MCF 10A (cell line): ENCODE data around the gene RMDN3. TPM values are rescaled to one million over a fixed set of nuclear protein-coding genes. Genes with fewer than 3 reads are reported as not detected.

ENCODE experiments used
- BruUV-seq: library from RNA; stranded (reverse); fragments of 400-500 nt; replicated peaks from 2 replicates; lab custom pipeline; 2021; lab: Mats Ljungman, UMichigan
- CTCF ChIA-PET: fragments of 300-600 bp; sonication (Branson Sonifier 250); formaldehyde crosslinking; extraction: SDS; loops from one replicate; lab custom pipeline; 2021; ENCODE audit warnings: antibody characterized with exemption, inconsistent platforms; lab: Yijun Ruan, JAX
- POLR2A ChIA-PET: fragments of 300-600, 350-650 bp; sonication (Branson Sonifier 250); formaldehyde crosslinking; extraction: SDS; loops from one replicate; lab custom pipeline; 2020; ENCODE audit warnings: antibody characterized with exemption, inconsistent platforms; lab: Yijun Ruan, JAX
- DNase-seq: peaks from one replicate; pipeline ENCODE4 v3.0.0-alpha.2; 2018; ENCODE audit not compliant: unreplicated experiment
- H3K27ac Mint-ChIP-seq: one replicate; pipeline ENCODE4 v1.8.0; 2022; ENCODE audit warnings: mild to moderate bottlenecking, low read depth, mixed read lengths; ENCODE audit not compliant: unreplicated experiment
- H3K27me3 Mint-ChIP-seq: one replicate; pipeline ENCODE4 v1.8.0; 2022; ENCODE audit warnings: mixed read lengths; ENCODE audit not compliant: insufficient read depth, unreplicated experiment
- H3K36me3 Mint-ChIP-seq: one replicate; pipeline ENCODE4 v1.8.0; 2022; ENCODE audit warnings: mild to moderate bottlenecking, moderate library complexity, mixed read lengths; ENCODE audit not compliant: insufficient read depth, unreplicated experiment
- H3K4me1 Mint-ChIP-seq: one replicate; pipeline ENCODE4 v1.8.0; 2022; ENCODE audit warnings: mixed read lengths; ENCODE audit not compliant: insufficient read depth, unreplicated experiment
- H3K4me3 Mint-ChIP-seq: one replicate; pipeline ENCODE4 v1.8.0; 2022; ENCODE audit warnings: mild to moderate bottlenecking, moderate library complexity, mixed read lengths; ENCODE audit not compliant: unreplicated experiment
- H3K9me3 Mint-ChIP-seq: one replicate; pipeline ENCODE4 v1.8.0; 2022; ENCODE audit warnings: mixed read lengths; ENCODE audit not compliant: unreplicated experiment
- intact Hi-C: fragments of 100-400 bp; cut with micrococcal nuclease; formaldehyde crosslinking; loops from 2 replicates; pipeline ENCODE4 v1.14.1; 2022
- total RNA-seq: library from RNA; stranded (reverse); gene quantifications from 2 replicates; pipeline ENCODE4 v1.2.3, GENCODE V29; 2022
- TF ChIP-seq, protein P1 (sequence below): fragments of 200-600 bp; IDR thresholded peaks from one replicate; pipeline ENCODE4 v1.8.0; 2022; ENCODE audit warnings: antibody characterized with exemption, mild to moderate bottlenecking; ENCODE audit not compliant: unreplicated experiment

Gene RMDN3
- total RNA-seq, 1 experiment from 2014 or later, result 36.1 TPM

DNA sequence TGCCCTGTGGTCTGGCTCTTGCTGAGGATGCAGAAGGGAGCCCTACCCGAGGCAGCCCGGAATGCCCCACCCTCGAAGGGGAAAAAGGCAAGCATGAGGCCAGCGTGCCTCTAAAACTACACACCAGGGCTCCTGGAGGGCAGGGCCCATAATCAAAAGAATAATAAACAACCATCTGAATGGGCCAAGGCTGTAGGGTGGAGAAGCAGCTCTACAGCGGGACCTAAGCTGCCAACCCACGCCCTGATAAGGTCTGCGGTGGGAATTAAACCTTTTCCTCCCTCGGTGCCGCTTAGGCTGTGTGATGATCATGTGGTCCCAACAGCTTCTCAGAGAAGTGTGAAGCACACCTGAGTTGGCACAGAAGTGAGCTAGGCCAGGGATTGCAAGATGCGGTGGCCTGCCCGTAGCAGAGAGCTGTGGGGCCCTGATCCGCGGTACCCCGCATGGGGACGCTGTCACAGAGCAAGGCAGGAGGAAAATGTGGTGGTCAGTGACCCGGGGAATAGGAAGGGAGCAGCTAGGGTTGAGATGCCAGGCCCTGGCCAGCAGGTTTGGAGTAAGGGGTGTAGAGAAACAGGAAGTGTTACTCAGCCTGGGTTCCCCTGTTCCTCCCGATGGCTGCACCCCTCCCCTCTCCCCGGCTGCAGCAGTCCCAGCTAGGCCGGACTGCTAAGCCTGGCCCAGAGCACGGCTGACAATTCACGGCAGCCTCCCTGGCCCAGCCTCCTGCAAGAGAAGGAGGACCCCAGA lies 13.6 kb upstream of the RMDN3 start:
- intact Hi-C loops, result loop anchor here (2.0 to 10.0 kb wide), 2 partner anchors 22 to 174 kb away; partner anchors contain the start of gene KNL1
- peak overlapping the region; percentile 84 for H3K27ac Mint-ChIP-seq
- ChIA-PET CTCF (interaction anchor here (0.5 to 1.9 kb wide), 12 partner anchors 8 to 170 kb away, joined by 3 to 11 read pairs (median 3); partner anchors contain the start of gene RHOV), POLR2A (interaction anchor here (0.7 to 3.1 kb wide), 17 partner anchors 8 to 515 kb away, joined by 3 to 30 read pairs (median 6); partner anchors contain the start of genes DNAJC17, RAD51, RPUSD2 and SPINT1)
- H3K9me3 Mint-ChIP-seq, result no peaks in the 10 kb centered on the region
- H3K27me3 Mint-ChIP-seq, result no peaks in the 10 kb centered on the region
- TF ChIP-seq, protein P1, sequence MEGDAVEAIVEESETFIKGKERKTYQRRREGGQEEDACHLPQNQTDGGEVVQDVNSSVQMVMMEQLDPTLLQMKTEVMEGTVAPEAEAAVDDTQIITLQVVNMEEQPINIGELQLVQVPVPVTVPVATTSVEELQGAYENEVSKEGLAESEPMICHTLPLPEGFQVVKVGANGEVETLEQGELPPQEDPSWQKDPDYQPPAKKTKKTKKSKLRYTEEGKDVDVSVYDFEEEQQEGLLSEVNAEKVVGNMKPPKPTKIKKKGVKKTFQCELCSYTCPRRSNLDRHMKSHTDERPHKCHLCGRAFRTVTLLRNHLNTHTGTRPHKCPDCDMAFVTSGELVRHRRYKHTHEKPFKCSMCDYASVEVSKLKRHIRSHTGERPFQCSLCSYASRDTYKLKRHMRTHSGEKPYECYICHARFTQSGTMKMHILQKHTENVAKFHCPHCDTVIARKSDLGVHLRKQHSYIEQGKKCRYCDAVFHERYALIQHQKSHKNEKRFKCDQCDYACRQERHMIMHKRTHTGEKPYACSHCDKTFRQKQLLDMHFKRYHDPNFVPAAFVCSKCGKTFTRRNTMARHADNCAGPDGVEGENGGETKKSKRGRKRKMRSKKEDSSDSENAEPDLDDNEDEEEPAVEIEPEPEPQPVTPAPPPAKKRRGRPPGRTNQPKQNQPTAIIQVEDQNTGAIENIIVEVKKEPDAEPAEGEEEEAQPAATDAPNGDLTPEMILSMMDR, result no peak
- H3K36me3 Mint-ChIP-seq, result peaks cover 55% of the 10 kb centered on the region
- DNase-seq, result no peak
- H3K4me3 Mint-ChIP-seq, result peak overlapping the region; percentile 64
- peaks cover 48% of the 10 kb centered on the region for H3K4me1 Mint-ChIP-seq
- no TSS peak for BruUV-seq

DNA sequence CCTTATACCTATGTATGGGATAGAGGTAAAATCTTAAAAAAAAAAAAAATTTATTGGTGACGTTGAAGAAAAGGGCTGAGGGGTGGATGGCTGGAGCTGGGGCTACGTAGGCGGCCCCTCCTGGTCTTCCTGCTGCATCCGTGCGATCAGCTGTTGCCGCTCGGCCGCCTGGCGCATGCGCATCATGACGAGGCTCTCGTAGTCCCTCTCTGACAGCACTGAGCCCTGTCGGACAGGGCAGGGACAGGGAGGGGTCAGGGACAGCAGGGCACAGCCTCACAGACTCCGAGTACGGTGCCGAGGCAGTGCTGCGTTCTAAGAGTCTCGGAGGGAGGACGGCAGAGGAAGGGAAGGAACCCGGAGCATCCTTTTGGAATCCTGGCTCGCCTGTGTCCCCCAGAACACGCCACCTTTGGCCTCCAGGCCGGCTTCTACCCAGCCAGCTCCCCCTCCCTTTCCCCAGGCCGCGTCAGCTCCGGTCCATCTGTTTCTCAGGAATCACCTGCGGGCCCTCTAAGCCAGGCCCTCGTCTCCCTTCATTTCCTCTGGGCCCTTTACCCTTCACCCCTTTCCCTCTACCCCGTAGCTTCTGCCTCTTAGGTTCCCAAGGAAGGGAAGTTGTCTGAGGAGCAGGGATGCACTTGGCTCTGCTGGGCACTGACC lies 12.9 kb upstream of the RMDN3 start:
- Mint-ChIP-seq H3K27me3 (no peaks in the 10 kb centered on the region), H3K36me3 (peaks cover 58% of the 10 kb centered on the region), H3K9me3 (no peaks in the 10 kb centered on the region), H3K27ac (no peak overlapping the region), H3K4me3 (no peak overlapping the region), H3K4me1 (peaks cover 48% of the 10 kb centered on the region)
- intact Hi-C loops, result loop anchor here (2.0 to 10.0 kb wide), 2 partner anchors 21 to 173 kb away; partner anchors contain the start of gene KNL1
- no peak for DNase-seq
- BruUV-seq, result no TSS peak
- TF ChIP-seq, protein P1, result no peak
- ChIA-PET CTCF (interaction anchor here (0.7 to 3.0 kb wide), 4 partner anchors 14 to 106 kb away, joined by 3 to 22 read pairs (median 5); partner anchors contain the start of gene RHOV), POLR2A (interaction anchor here (0.7 to 3.0 kb wide), 6 partner anchors 8 to 516 kb away, joined by 3 to 30 read pairs (median 4); partner anchors contain the start of genes RAD51, SPINT1 and VPS18)

DNA sequence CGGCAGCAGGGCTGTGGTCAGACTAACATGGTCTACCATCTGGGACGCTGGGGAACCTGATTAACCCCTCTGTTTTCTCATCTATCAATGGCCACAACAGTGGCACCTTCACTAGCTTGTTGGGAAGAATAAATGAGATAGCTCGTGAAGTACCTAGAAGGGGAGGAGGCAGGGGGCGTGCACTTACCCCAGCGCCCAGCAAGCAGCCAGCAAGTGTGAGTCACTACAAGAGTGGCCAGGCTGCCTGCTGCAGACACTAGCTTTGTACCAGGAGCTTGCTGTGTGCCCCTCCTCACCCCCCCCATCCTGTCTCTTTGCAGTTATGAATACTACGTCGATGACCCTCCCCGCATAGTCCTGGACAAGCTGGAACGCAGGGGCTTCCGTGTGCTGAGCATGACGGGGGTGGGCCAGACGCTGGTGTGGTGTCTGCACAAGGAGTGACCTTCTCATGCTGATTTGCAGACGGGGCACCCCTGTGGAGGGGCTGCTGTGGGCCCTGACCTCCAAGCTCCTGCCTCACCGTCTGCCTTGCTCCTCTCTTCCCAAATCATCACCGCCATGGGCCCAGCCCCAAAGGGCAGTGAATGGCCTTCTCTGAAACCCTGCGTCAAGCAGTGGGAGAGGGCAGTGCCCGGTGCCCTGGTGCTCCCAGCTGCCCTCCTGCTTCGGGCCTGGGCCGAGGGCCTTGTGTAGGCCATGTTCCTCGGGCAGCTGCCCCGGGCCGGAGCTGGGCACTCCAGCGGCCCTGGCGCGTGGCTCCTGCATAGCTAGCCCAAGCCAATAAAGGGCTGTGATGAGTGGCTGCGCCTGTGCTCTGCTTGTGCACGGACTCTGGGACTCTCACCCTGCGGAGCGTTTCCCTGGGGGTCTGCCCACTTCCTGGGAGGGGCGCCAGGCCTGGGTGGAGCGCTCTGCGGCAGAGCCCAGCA lies 12.1 kb upstream of the RMDN3 start:
- intact Hi-C loops, result loop anchor here (10.0 kb wide), 1 partner anchor 172 kb away; the partner anchor contains the start of gene KNL1
- peaks cover 52% of the 10 kb centered on the region for H3K36me3 Mint-ChIP-seq
- TF ChIP-seq, protein P1, result no peak
- H3K4me3 Mint-ChIP-seq, result no peak overlapping the region
- H3K9me3 Mint-ChIP-seq, result no peaks in the 10 kb centered on the region
- DNase-seq, result peak; percentile 83
- no peaks in the 10 kb centered on the region for H3K27me3 Mint-ChIP-seq
- ChIA-PET CTCF (interaction anchor here (0.5 to 3.0 kb wide), 14 partner anchors 15 to 341 kb away, joined by 3 to 22 read pairs (median 3); partner anchors contain the start of genes SPINT1 and VPS18), POLR2A (interaction anchor here (0.6 to 4.2 kb wide), 11 partner anchors 10 to 127 kb away, joined by 3 to 28 read pairs (median 5); partner anchors contain the start of genes RMDN3, SPINT1 and VPS18)
- H3K4me1 Mint-ChIP-seq, result peaks cover 48% of the 10 kb centered on the region
- no TSS peak for BruUV-seq
- no peak overlapping the region for H3K27ac Mint-ChIP-seq
